Tibial artery (tissue), 4 donors: Measurements from ENCODE around the gene TMEM229B.

Experiments used
- DNase-seq, 2 donors: peaks; one replicate each; pipeline ENCODE4 v3.0.0-alpha.2; 2019
- H3K27ac ChIP-seq, 2 donors: fragments of 200-600 bp; sonication (generic) in 1 of 2; 1 replicate in 1 of 2; 2 replicates in 1 of 2; pipeline ENCODE4 v1.5.1; 2018 to 2019; ENCODE audit warnings: mild to moderate bottlenecking in 1 of 2
- H3K27me3 ChIP-seq, 2 donors: fragments of 200-600 bp; sonication (generic) in 1 of 2; one replicate each; pipeline versions ENCODE4 v1.5.1 to v1.6.0; 2016 to 2019
- H3K36me3 ChIP-seq, 3 donors: fragments of 200-600 bp; sonication (generic) in 2 of 3; one replicate each; pipeline ENCODE4 v1.5.1; 2016 to 2019; ENCODE audit warnings: mild to moderate bottlenecking in 2 of 3
- H3K4me1 ChIP-seq, 4 donors: fragments of 200-600 bp; sonication (generic) in 2 of 4; 1 replicate in 3 of 4; 2 replicates in 1 of 4; pipeline ENCODE4 v1.5.1; 2016 to 2019
- H3K4me3 ChIP-seq, 2 donors: fragments of 200-600 bp; sonication (generic) in 1 of 2; 1 replicate in 1 of 2; 2 replicates in 1 of 2; pipeline ENCODE4 v1.5.1; 2018 to 2019; ENCODE audit warnings: mild to moderate bottlenecking in 2 of 2
- H3K9me3 ChIP-seq, 3 donors: fragments of 200-600 bp; sonication (generic) in 1 of 3; one replicate each; pipeline ENCODE4 v1.5.1; 2016 to 2019
- intact Hi-C: fragments of 100-400 bp; cut with DNase I; formaldehyde crosslinking; loops from one replicate; pipeline ENCODE4 v1.15.0; 2023; ENCODE audit warnings: low total_unique reads
- TF ChIP-seq, protein P1 (sequence below), 2 experiments: fragments of 200-600 bp in 1 of 2; fragments of 450-650 bp in 1 of 2; IDR thresholded peaks; one replicate each; pipeline ENCODE4 v1.5.1; 2017 to 2019; ENCODE audit warnings: antibody characterized with exemption in 2 of 2, mild to moderate bottlenecking in 1 of 2, moderate library complexity in 1 of 2

TMEM229B gene

GRCh38 chr14:67510121-67510520, 21.6 kb upstream of the TMEM229B start:
- TF ChIP-seq, protein P1, sequence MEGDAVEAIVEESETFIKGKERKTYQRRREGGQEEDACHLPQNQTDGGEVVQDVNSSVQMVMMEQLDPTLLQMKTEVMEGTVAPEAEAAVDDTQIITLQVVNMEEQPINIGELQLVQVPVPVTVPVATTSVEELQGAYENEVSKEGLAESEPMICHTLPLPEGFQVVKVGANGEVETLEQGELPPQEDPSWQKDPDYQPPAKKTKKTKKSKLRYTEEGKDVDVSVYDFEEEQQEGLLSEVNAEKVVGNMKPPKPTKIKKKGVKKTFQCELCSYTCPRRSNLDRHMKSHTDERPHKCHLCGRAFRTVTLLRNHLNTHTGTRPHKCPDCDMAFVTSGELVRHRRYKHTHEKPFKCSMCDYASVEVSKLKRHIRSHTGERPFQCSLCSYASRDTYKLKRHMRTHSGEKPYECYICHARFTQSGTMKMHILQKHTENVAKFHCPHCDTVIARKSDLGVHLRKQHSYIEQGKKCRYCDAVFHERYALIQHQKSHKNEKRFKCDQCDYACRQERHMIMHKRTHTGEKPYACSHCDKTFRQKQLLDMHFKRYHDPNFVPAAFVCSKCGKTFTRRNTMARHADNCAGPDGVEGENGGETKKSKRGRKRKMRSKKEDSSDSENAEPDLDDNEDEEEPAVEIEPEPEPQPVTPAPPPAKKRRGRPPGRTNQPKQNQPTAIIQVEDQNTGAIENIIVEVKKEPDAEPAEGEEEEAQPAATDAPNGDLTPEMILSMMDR (IDR thresholded peaks at IDR 0.05), result no peak
- Histone ChIP-seq H3K27me3 (no peaks in the 10 kb centered on the region), H3K36me3 (no peaks in the 10 kb centered on the region), H3K27ac (no peak overlapping the region), H3K4me3 (no peak overlapping the region), H3K9me3 (no peaks in the 10 kb centered on the region), H3K4me1 (peaks cover 0 to 13% (median 7%) of the 10 kb centered on the region in 4 donors)
- intact Hi-C loops, result no loop called here
- no peak for DNase-seq

GRCh38 chr14:67508956-67509355, 20.4 kb upstream of the TMEM229B start:
- Histone ChIP-seq H3K36me3 (no peaks in the 10 kb centered on the region), H3K27me3 (no peaks in the 10 kb centered on the region), H3K4me3 (no peak overlapping the region), H3K4me1 (peaks cover 0 to 6% (median under 1%) of the 10 kb centered on the region in 4 donors), H3K27ac (no peak overlapping the region), H3K9me3 (no peaks in the 10 kb centered on the region)
- no peak for DNase-seq
- TF ChIP-seq, protein P1 (IDR thresholded peaks at IDR 0.05), result no peak
- intact Hi-C loops, result no loop called here

DNA sequence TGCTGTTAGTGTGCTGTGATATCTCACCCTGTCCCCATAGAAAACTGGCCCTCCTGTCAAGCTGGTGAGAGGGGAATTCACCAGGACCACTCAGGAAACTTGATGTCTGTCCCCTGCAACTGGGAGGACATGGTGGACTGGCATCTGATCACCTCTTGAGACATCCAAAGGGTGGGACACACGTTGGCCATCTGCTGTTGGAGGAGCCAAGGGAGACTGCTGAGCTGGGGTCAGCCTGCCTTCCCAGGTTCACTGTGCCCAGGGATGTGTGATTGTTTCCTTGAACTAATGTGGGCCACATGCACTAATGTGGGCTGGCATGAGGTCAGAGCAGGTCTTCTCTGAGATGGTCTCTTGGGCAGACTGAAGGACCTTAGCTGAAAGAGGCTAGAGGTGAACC, 16.7 kb upstream of the TMEM229B start:
- no peak for DNase-seq

GRCh38 chr14:67503331-67503730, 14.8 kb upstream of the TMEM229B start:
- H3K36me3 ChIP-seq, result no peaks in the 10 kb centered on the region
- intact Hi-C loops, result no loop called here

More for the DNA sequence above, 16.7 kb upstream of the TMEM229B start:
- Histone ChIP-seq H3K9me3 (no peaks in the 10 kb centered on the region), H3K27ac (no peak overlapping the region), H3K36me3 (no peaks in the 10 kb centered on the region), H3K27me3 (no peaks in the 10 kb centered on the region), H3K4me1 (no peaks in the 10 kb centered on the region), H3K4me3 (no peak overlapping the region)
- intact Hi-C loops, result no loop called here
- TF ChIP-seq, protein P1 (IDR thresholded peaks at IDR 0.05), result no peak

DNA sequence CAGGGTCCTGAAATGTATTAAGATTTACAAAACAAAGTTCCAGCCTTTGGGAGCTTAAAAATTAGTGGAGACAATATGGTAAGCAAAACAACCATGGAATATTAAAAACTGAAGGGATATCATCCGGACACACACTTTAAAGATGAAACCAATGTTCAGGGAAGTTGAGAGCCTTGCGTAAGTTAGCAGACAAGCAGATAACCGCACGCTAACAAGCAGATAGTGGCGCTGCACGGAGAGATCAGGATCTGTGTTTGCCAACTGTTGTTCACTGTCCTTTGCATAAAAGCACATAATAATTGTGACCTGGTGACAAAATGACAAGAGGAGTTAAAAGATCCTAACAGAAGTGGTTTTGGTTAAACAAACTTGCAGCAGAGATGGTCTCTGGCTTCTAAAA, 14.3 kb upstream of the TMEM229B start:
- H3K27ac ChIP-seq, result no peak overlapping the region
- TF ChIP-seq, protein P1 (IDR thresholded peaks at IDR 0.05), result no peak
- intact Hi-C loops, result no loop called here
- H3K9me3 ChIP-seq, result no peaks in the 10 kb centered on the region
- no peaks in the 10 kb centered on the region for H3K27me3 ChIP-seq
- no peak for DNase-seq
- H3K4me3 ChIP-seq, result no peak overlapping the region
- H3K36me3 ChIP-seq, result no peaks in the 10 kb centered on the region
- no peaks in the 10 kb centered on the region for H3K4me1 ChIP-seq

More at GRCh38 chr14:67503331-67503730, 14.8 kb upstream of the TMEM229B start:
- TF ChIP-seq, protein P1 (IDR thresholded peaks at IDR 0.05), result no peak
- no peaks in the 10 kb centered on the region for H3K9me3 ChIP-seq
- H3K4me1 ChIP-seq, result no peaks in the 10 kb centered on the region
- H3K27ac ChIP-seq, result no peak overlapping the region
- DNase-seq, result no peak
- H3K27me3 ChIP-seq, result no peaks in the 10 kb centered on the region
- H3K4me3 ChIP-seq, result no peak overlapping the region

- no peak overlapping the region for H3K4me3 ChIP-seq
- no peaks in the 10 kb centered on the region for H3K27me3 ChIP-seq
- H3K9me3 ChIP-seq, result no peaks in the 10 kb centered on the region
- TF ChIP-seq, protein P1 (IDR thresholded peaks at IDR 0.05), result no peak
- H3K36me3 ChIP-seq, result no peaks in the 10 kb centered on the region
- no peak for DNase-seq
- H3K4me1 ChIP-seq, result no peaks in the 10 kb centered on the region
- no peak overlapping the region for H3K27ac ChIP-seq
- intact Hi-C loops, result no loop called here
Measured at GRCh38 chr14:67501670-67502069, 13.1 kb upstream of the TMEM229B start.
